CD4-positive, CD25-positive, alpha-beta regulatory T cell (primary cell): Measurements from ENCODE around the gene UNC5B. TPM values are rescaled to one million over a fixed set of nuclear protein-coding genes. Genes with fewer than 3 reads are reported as not detected.

Experiments used
- ATAC-seq, 2 donors: fragments of 150-1000 bp; cut with Tn5 transposase; one replicate each; pipeline ENCODE4 v1.10.0; 2021; ENCODE audit warnings: low read depth in 2 of 2, moderate number of reproducible peaks in 2 of 2, moderate library complexity in 1 of 2
- DNase-seq, 3 donors: peaks; one replicate each; pipeline versions ENCODE4 v3.0.0 to v3.0.0-alpha.2; 2012 to 2022; ENCODE audit warnings: mixed read lengths in 1 of 3
- H3K27ac ChIP-seq: one replicate; pipeline ENCODE4 v1.7.0; 2013; ENCODE audit warnings: mild to moderate bottlenecking, low read length; ENCODE audit not compliant: insufficient read depth, poor library complexity, severe bottlenecking
- H3K27me3 ChIP-seq: one replicate; pipeline ENCODE4 v1.7.0; 2013; ENCODE audit warnings: low read length; ENCODE audit not compliant: control insufficient read depth, insufficient read depth
- H3K36me3 ChIP-seq: one replicate; pipeline ENCODE4 v1.7.0; 2013; ENCODE audit warnings: mild to moderate bottlenecking, low read length, moderate library complexity; ENCODE audit not compliant: control insufficient read depth, insufficient read depth
- H3K4me1 ChIP-seq: 2 replicates; pipeline ENCODE4 v1.7.0; 2013; ENCODE audit warnings: mild to moderate bottlenecking, low read length; ENCODE audit not compliant: insufficient read depth, control insufficient read depth, poor library complexity, severe bottlenecking
- H3K4me3 ChIP-seq: one replicate; pipeline ENCODE4 v1.7.0; 2013; ENCODE audit warnings: low read depth, mild to moderate bottlenecking, low read length, moderate library complexity
- H3K9me3 ChIP-seq, 2 experiments: 1 replicate in 1 of 2; 2 replicates in 1 of 2; pipeline ENCODE4 v1.7.0; 2013; ENCODE audit warnings: low read length in 2 of 2, mild to moderate bottlenecking in 1 of 2, moderate library complexity in 1 of 2; ENCODE audit not compliant: control insufficient read depth in 2 of 2
- H3K27ac Mint-ChIP-seq, 3 donors: one replicate each; pipeline ENCODE4 v1.8.0; 2020 to 2022; ENCODE audit warnings: mild to moderate bottlenecking in 3 of 3, mixed read lengths in 3 of 3, moderate library complexity in 2 of 3
- H3K27me3 Mint-ChIP-seq: one replicate; pipeline ENCODE4 v1.8.0; 2022; ENCODE audit warnings: mild to moderate bottlenecking, mixed read lengths
- H3K36me3 Mint-ChIP-seq: one replicate; pipeline ENCODE4 v1.8.0; 2020; ENCODE audit warnings: mixed read lengths
- H3K4me1 Mint-ChIP-seq, 4 donors: one replicate each; pipeline ENCODE4 v1.8.0; 2020 to 2022; ENCODE audit warnings: mixed read lengths in 4 of 4, mild to moderate bottlenecking in 1 of 4
- H3K4me3 Mint-ChIP-seq, 4 donors: one replicate each; pipeline ENCODE4 v1.8.0; 2020 to 2022; ENCODE audit warnings: mild to moderate bottlenecking in 4 of 4, mixed read lengths in 4 of 4, moderate library complexity in 3 of 4
- H3K9me3 Mint-ChIP-seq, 7 donors: one replicate each; pipeline ENCODE4 v1.8.0; 2020 to 2022; ENCODE audit warnings: mixed read lengths in 7 of 7, mild to moderate bottlenecking in 3 of 7, moderate library complexity in 2 of 7
- polyA plus RNA-seq, 4 donors: library from polyadenylated mRNA; unstranded; fragments of 300-500 nt; fragmentation: Illumina TruSeq; gene quantifications; one replicate each; pipeline ENCODE4 v1.2.3, GENCODE V29; 2021
- total RNA-seq: library from RNA; stranded (reverse); gene quantifications from one replicate; pipeline ENCODE4 v1.2.3, GENCODE V29; 2022

UNC5B gene
- total and polyA plus RNA-seq, 5 donors from 2014 or later, result 0.07 TPM; not detected in 4

DNA sequence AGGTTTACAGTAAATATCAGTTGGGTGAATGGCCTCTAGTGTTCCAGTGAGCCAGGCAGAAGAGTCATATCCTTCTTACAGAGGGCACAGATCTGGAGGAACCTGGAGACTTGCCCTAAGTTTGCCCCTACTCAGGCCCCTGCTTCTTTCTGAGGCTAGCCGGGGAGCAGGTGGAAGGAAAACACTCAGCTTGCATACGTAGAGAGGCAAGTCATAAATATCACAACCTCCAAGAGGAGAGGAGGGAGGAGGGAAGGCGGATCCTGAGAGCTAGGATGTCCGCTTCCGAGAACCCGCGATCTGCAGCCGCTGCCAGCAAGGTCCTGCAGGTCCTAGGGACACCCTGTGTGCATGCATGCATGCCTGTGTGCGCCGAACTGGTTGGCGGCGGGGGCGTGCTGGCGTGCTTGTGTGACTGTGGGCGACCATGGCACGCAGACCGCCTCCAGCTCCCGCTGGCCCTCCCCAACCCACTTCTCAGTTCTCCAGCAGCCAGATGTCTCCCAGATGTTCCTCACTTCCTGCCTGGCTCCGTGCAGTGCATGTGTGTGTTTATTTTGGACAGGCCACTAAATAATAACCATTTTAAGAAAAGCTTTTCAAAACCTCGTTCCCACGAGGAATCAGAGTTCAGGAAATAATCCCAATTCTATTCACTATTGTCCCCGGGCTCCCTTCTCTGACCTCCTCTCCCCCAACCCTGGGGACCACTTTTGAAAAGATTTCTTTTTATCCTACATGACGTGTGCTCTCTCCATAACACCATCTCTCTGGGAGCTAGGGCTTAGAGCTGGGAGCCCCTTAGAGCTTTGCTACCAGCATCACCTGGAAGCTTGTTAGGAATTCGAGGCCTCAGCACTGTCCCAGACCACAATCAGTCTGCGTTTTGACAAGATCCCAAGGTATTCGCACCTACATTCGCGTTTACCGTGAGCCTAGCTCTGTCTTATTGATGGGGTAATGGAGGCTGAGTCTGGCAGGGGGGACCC, 32.4 kb downstream of the UNC5B start:
- H3K4me1 ChIP-seq, result no peaks in the 10 kb centered on the region
- Mint-ChIP-seq H3K36me3 (no peaks in the 10 kb centered on the region), H3K27ac (no peak overlapping the region), H3K4me1 (no peaks in the 10 kb centered on the region), H3K4me3 (no peak overlapping the region), H3K27me3 (peaks cover 12% of the 10 kb centered on the region), H3K9me3 (no peaks in the 10 kb centered on the region)
- H3K27ac ChIP-seq, result no peak overlapping the region
- no peaks in the 10 kb centered on the region for H3K9me3 ChIP-seq
- DNase-seq, result no peak
- no peaks in the 10 kb centered on the region for H3K36me3 ChIP-seq
- no peak overlapping the region for H3K4me3 ChIP-seq
- no peak for ATAC-seq
- no peaks in the 10 kb centered on the region for H3K27me3 ChIP-seq

DNA sequence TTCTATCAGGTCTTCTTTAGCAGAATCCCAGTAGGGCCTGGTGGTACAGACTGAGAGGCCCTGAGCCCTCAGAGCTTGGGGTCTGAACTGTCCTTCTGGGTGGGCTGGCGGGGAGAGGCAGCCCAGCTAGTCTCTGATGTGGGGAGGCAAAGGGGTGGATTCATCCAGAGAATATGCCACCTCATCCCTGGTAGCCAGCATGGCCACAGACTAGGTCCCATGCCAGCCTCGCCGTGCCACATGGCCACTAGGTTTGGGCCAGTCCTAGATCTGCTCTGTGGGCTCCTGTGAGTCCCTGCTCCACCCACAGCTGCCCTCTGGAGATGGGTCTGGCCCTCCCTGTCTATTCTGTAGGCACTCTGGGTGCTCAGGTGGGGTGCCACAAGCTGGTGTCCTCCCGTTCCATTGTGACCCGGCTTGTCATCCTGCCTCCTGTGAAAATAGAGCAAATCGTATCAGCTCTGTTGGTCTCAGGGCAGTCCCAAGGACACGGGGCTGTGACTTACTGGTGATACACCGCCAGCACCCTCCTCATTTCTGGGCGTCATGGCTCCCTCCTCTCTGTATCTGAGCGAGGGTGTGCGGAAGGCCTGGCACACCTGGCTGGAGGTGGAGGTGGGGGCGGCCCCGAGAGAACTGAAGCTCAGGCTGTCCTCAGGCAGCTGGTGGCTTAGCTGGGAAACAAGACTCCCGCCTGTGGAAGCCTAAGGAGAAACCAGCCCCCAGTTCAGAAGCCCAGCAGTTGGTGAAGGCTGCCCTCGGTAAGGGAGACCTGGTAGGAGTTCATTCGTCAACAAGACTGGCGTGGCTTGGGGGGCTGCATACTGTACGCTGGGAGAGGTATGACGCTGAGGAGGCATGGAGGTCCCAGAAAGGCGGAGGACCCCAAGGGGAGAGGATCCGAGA, 33.3 kb downstream of the UNC5B start:
- Histone ChIP-seq H3K9me3 (no peaks in the 10 kb centered on the region), H3K36me3 (no peaks in the 10 kb centered on the region), H3K4me3 (no peak overlapping the region), H3K27ac (no peak overlapping the region), H3K27me3 (no peaks in the 10 kb centered on the region), H3K4me1 (no peaks in the 10 kb centered on the region)
- Mint-ChIP-seq H3K27ac (no peak overlapping the region), H3K4me1 (no peaks in the 10 kb centered on the region), H3K36me3 (no peaks in the 10 kb centered on the region), H3K9me3 (peaks cover 0 to 3% (median 0%) of the 10 kb centered on the region in 7 donors), H3K4me3 (no peak overlapping the region), H3K27me3 (peaks cover 16% of the 10 kb centered on the region)
- ATAC-seq (no peak), DNase-seq (no peak)

DNA sequence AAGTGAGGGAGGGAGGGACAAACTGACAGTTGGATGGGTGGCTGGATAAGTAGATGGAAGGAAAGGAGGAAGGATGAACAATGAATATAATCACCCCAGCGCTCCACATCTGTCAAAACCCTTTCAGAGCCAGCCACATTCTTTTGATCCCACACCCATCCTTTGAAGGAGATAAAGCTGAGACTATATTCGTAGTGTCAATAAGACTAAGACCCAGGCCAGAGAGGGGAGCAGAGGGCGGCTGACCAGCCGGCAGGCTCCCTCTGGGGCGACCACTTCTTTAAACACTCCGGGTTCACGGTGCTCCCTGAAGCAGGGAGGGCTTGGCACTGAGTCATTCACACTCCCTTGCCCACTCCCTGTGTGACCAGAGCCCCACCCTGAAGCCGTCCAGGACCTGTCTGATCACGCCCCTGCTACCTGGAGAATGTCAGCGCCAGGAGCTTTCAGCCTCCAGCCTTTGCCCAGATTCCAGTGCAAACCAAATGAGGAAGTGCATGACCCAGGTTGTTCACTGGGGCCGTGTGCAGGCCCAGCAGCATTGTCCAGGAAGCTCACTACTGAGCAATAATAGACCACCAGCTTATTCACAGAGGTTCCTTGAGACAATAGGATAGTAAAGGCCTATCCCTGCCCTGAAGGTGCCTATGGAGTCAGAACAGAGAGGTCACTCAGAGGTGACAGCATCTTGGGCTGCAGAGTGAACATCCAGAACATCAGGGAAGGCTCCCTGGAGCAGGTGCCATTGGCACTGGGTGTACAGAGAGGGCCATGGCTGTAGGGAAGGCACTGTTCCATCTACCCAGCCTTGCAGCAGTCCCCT, 34.4 kb downstream of the UNC5B start:
- no peaks in the 10 kb centered on the region for H3K36me3 Mint-ChIP-seq
- Histone ChIP-seq H3K4me3 (no peak overlapping the region), H3K27me3 (no peaks in the 10 kb centered on the region), H3K9me3 (no peaks in the 10 kb centered on the region), H3K27ac (no peak overlapping the region), H3K4me1 (no peaks in the 10 kb centered on the region), H3K36me3 (no peaks in the 10 kb centered on the region)
- H3K4me3 Mint-ChIP-seq, result no peak overlapping the region
- ATAC-seq (no peak), DNase-seq (no peak)
- no peak overlapping the region for H3K27ac Mint-ChIP-seq
- H3K27me3 Mint-ChIP-seq, result peaks cover 18% of the 10 kb centered on the region
- no peaks in the 10 kb centered on the region for H3K4me1 Mint-ChIP-seq
- peaks cover 0 to 3% (median 0%) of the 10 kb centered on the region in 7 donors for H3K9me3 Mint-ChIP-seq

DNA sequence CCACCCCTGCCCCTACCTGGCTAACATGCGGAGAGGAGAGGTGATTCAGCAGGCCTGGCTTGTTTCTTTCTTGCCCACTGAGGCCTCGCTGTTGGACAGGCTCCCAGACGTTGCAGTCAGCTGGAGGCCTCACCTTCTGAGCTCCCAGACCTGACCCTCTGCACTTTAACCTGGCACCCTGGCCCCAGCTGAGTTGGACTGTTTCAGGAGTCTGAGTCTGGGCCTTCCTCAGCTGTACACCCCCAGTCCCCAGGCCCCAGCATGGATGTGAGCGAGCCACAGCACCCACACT, 35.0 kb downstream of the UNC5B start:
- no peaks in the 10 kb centered on the region for H3K36me3 Mint-ChIP-seq
- peaks cover 0 to 3% (median 0%) of the 10 kb centered on the region in 7 donors for H3K9me3 Mint-ChIP-seq
- Histone ChIP-seq H3K27ac (no peak overlapping the region), H3K27me3 (no peaks in the 10 kb centered on the region), H3K36me3 (no peaks in the 10 kb centered on the region), H3K4me1 (no peaks in the 10 kb centered on the region), H3K4me3 (no peak overlapping the region), H3K9me3 (no peaks in the 10 kb centered on the region)
- no peak for DNase-seq
- no peaks in the 10 kb centered on the region for H3K4me1 Mint-ChIP-seq
- H3K27me3 Mint-ChIP-seq, result peaks cover 18% of the 10 kb centered on the region
- ATAC-seq, result no peak
- H3K4me3 Mint-ChIP-seq, result no peak overlapping the region
- H3K27ac Mint-ChIP-seq, result no peak overlapping the region

DNA sequence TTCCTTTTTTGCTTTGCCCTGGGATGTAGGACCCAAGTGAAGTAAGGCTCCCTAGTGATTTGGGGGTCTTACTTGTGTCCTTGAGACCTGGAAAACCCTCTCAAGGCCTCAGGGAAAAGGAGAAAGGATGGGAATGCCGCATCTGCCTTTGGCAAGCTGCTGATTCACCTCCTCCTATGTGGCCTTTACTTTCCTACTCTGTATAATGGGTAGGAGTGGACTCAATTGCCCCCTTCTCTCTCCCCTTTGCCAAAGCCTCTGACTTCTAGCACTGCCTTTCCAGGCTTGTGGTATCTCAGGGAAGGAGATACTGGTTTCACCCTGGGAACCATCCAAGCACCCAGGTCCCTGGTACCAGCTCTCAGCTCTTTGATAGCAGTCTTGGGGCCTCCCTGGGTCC, 35.4 kb downstream of the UNC5B start:
- H3K36me3 Mint-ChIP-seq, result no peaks in the 10 kb centered on the region

DNA sequence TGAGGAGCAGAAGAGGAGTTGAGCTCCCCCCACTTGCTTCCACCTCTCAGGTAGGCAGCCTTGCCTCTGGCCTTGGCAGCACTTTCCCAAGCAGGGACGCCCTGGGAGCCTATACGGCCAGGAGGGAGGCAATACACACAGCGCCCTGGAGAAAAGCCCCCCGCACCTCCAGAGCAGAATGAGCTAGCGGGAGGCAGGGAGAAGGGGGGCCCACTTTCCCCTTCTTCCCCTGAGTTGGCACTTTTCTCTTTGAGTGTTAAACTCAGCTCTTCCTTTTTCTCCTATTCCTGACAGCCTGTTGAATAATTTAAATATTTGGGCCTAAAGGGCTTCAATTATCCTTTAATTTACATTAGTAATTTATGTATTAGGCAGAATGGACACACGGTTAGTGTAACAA, 35.8 kb downstream of the UNC5B start:
- Histone ChIP-seq H3K4me1 (no peaks in the 10 kb centered on the region), H3K27ac (no peak overlapping the region), H3K4me3 (no peak overlapping the region), H3K36me3 (no peaks in the 10 kb centered on the region), H3K9me3 (no peaks in the 10 kb centered on the region), H3K27me3 (no peaks in the 10 kb centered on the region)
- Mint-ChIP-seq H3K27ac (no peak overlapping the region), H3K4me1 (no peaks in the 10 kb centered on the region), H3K9me3 (peaks cover 0 to 3% (median 0%) of the 10 kb centered on the region in 7 donors), H3K36me3 (no peaks in the 10 kb centered on the region), H3K4me3 (no peak overlapping the region), H3K27me3 (peaks cover 18% of the 10 kb centered on the region)
- DNase-seq (no peak), ATAC-seq (no peak)

More for the DNA sequence above, 35.4 kb downstream of the UNC5B start:
- no peak for ATAC-seq
- Mint-ChIP-seq H3K4me1 (no peaks in the 10 kb centered on the region), H3K27me3 (peaks cover 18% of the 10 kb centered on the region), H3K9me3 (peaks cover 0 to 3% (median 0%) of the 10 kb centered on the region in 7 donors), H3K4me3 (no peak overlapping the region), H3K27ac (no peak overlapping the region)
- DNase-seq, result no peak
- Histone ChIP-seq H3K4me3 (no peak overlapping the region), H3K4me1 (no peaks in the 10 kb centered on the region), H3K9me3 (no peaks in the 10 kb centered on the region), H3K27me3 (no peaks in the 10 kb centered on the region), H3K27ac (no peak overlapping the region), H3K36me3 (no peaks in the 10 kb centered on the region)

DNA sequence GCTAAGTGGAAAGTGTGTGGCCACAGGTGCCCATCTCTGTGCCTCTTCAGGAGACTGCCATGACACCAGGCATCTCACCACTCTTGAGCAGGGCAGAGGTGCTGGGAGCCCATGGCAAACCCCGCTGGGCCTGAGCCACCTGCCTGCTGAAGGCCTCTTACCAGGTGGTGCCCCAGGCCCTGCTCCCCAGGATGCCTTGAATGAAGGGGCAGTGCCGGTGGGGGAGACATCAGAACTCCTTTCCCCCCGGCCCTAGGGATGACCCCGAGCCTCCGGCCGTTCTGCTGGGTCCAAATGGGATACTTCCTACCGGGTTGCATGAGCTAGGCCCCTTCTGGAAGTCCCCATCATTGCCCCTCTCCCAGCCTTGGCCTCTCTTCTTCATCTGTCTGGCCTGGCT, 37.6 kb downstream of the UNC5B start:
- no peaks in the 10 kb centered on the region for H3K9me3 ChIP-seq
- H3K27me3 ChIP-seq, result no peaks in the 10 kb centered on the region
- no peak overlapping the region for H3K4me3 ChIP-seq
- Mint-ChIP-seq H3K36me3 (no peaks in the 10 kb centered on the region), H3K27ac (no peak overlapping the region), H3K27me3 (peaks cover 17% of the 10 kb centered on the region), H3K4me3 (no peak overlapping the region), H3K4me1 (no peaks in the 10 kb centered on the region), H3K9me3 (peaks cover 0 to 3% (median 0%) of the 10 kb centered on the region in 7 donors)
- no peak for DNase-seq
- no peak overlapping the region for H3K27ac ChIP-seq
- H3K36me3 ChIP-seq, result no peaks in the 10 kb centered on the region
- no peaks in the 10 kb centered on the region for H3K4me1 ChIP-seq
- no peak for ATAC-seq
